HG03066 (cell line): Measurements from ENCODE around the gene GXYLT2.

Experiments used
- ATAC-seq: cut with Tn5 transposase; IDR thresholded peaks from one replicate; pipeline ENCODE4 v1.9.1; 2021; ENCODE audit warnings: low read depth; ENCODE audit not compliant: unreplicated experiment

GXYLT2 gene

GRCh38 chr3:72887705-72888545 is at the start of gene GXYLT2:
TSS of gene GXYLT2 (plus strand) at chr3:72888046. CDS start at chr3:72888234, 188 bp downstream.
- ATAC-seq = peak; percentile 57

- ATAC-seq = no peak
These were observed 48.8 kb upstream of the GXYLT2 start for GRCh38 chr3:72839057-72839456.

GRCh38 chr3:72844436-72844993 is 43.3 kb upstream of the GXYLT2 start:
- no peak for ATAC-seq

GRCh38 chr3:72846166-72846565 is 41.7 kb upstream of the GXYLT2 start:
- ATAC-seq = no peak

- no peak for ATAC-seq
These were observed 40.6 kb upstream of the GXYLT2 start for GRCh38 chr3:72847282-72847681.

GRCh38 chr3:72847751-72848702 is 39.8 kb upstream of the GXYLT2 start, which contains the start of gene SHQ1:
TSS of gene SHQ1 (minus strand) at chr3:72848445. CDS start at chr3:72848340, 105 bp downstream.
- peak; percentile 85 for ATAC-seq

- peak; percentile 52 for ATAC-seq
These were observed 39.2 kb upstream of the GXYLT2 start for GRCh38 chr3:72848703-72849081.

- no peak for ATAC-seq
These were observed 32.8 kb upstream of the GXYLT2 start for GRCh38 chr3:72855001-72855400.

GRCh38 chr3:72860053-72860452 is 27.8 kb upstream of the GXYLT2 start:
- ATAC-seq = no peak

GRCh38 chr3:72860846-72861245 is 27.0 kb upstream of the GXYLT2 start:
- ATAC-seq = no peak

GRCh38 chr3:72862314-72863090 is 25.3 kb upstream of the GXYLT2 start:
- ATAC-seq = no peak

GRCh38 chr3:72872183-72872582 is 15.7 kb upstream of the GXYLT2 start:
- no peak for ATAC-seq

- no peak for ATAC-seq
These were observed 522 bp upstream of the GXYLT2 start for GRCh38 chr3:72887343-72887704.

GRCh38 chr3:72888546-72889309 is 882 bp downstream of the GXYLT2 start:
- ATAC-seq = no peak

- ATAC-seq = no peak
These were observed 1.7 kb downstream of the GXYLT2 start for GRCh38 chr3:72889310-72890165.

GRCh38 chr3:72890166-72890925 is 2.5 kb downstream of the GXYLT2 start:
- no peak for ATAC-seq

GRCh38 chr3:72891053-72891855 is 3.4 kb downstream of the GXYLT2 start:
- no peak for ATAC-seq
